AG04449 (cell line): ENCODE data around the gene MRPS25.

ENCODE experiments used
- CTCF ChIA-PET: fragments of 350-600 bp; formaldehyde crosslinking; extraction: SDS; loops from one replicate; lab custom pipeline; 2021; ENCODE audit warnings: antibody characterized with exemption; lab: Yijun Ruan, JAX
- POLR2A ChIA-PET: fragments of 400-600, 350-600 bp; formaldehyde crosslinking; extraction: SDS; loops from one replicate; lab custom pipeline; 2020; ENCODE audit warnings: antibody characterized with exemption, inconsistent platforms; lab: Yijun Ruan, JAX
- DNase-seq: peaks from one replicate; pipeline ENCODE4 v3.0.0-alpha.2; 2010; ENCODE audit warnings: low read depth, low spot score
- H3K4me3 ChIP-seq: 2 replicates; pipeline ENCODE4 v1.5.1; 2011; ENCODE audit warnings: low read depth, mild to moderate bottlenecking, control low read depth, low read length
- CTCF ChIP-seq: IDR thresholded peaks from one replicate; pipeline ENCODE4 v1.5.1; 2011; ENCODE audit warnings: mild to moderate bottlenecking, moderate library complexity, low read length, control low read depth, inconsistent platforms; ENCODE audit not compliant: insufficient read depth; ENCODE audit errors: missing control alignments

Gene MRPS25

GRCh38 chr3:15049584-15049983 is 15.5 kb downstream of the MRPS25 start:
- TF ChIP-seq CTCF: no peak
- no peak for DNase-seq
- ChIA-PET POLR2A (no interaction called here), CTCF (interaction anchor here (1.0 to 2.2 kb wide), 4 partner anchors 12 to 541 kb away, joined by 3 to 11 read pairs (median 3); no protein-coding TSS in a partner anchor)
- H3K4me3 ChIP-seq: no peak overlapping the region

GRCh38 chr3:15045667-15046066 is 19.4 kb downstream of the MRPS25 start:
- TF ChIP-seq CTCF: no peak

GRCh38 chr3:15044326-15044725 is 20.8 kb downstream of the MRPS25 start:
- H3K4me3 ChIP-seq: no peak overlapping the region
- no peak for DNase-seq
- POLR2A ChIA-PET: no interaction called here
- CTCF ChIA-PET: interaction anchor here (1.6 to 1.9 kb wide), 2 partner anchors 15 to 118 kb away, joined by 3 to 6 read pairs; no protein-coding TSS in a partner anchor
- no peak for TF ChIP-seq CTCF

More at GRCh38 chr3:15045667-15046066, 19.4 kb downstream of the MRPS25 start:
- H3K4me3 ChIP-seq: no peak overlapping the region
- no peak for DNase-seq
- CTCF ChIA-PET: interaction anchor here (1.1 kb wide), 1 partner anchor 16 kb away, joined by 3 read pairs; no protein-coding TSS in a partner anchor
- POLR2A ChIA-PET: no interaction called here

- no peak for TF ChIP-seq CTCF
- no peak for DNase-seq
- CTCF ChIA-PET: interaction anchor here (1.6 to 1.9 kb wide), 2 partner anchors 14 to 117 kb away, joined by 3 to 6 read pairs; no protein-coding TSS in a partner anchor
- no peak overlapping the region for H3K4me3 ChIP-seq
- POLR2A ChIA-PET: no interaction called here
These were observed 21.5 kb downstream of the MRPS25 start for GRCh38 chr3:15043408-15044171.

GRCh38 chr3:15042936-15043335 is 22.2 kb downstream of the MRPS25 start:
- TF ChIP-seq CTCF: no peak
- no peak overlapping the region for H3K4me3 ChIP-seq
- CTCF ChIA-PET: no interaction called here
- POLR2A ChIA-PET: no interaction called here
- no peak for DNase-seq

GRCh38 chr3:15041950-15042349 is 23.2 kb downstream of the MRPS25 start:
- CTCF ChIA-PET: interaction anchor here (1.9 kb wide), 1 partner anchor 9 kb away, joined by 4 read pairs; no protein-coding TSS in a partner anchor
- no peak for DNase-seq
- POLR2A ChIA-PET: no interaction called here
- TF ChIP-seq CTCF: no peak
- H3K4me3 ChIP-seq: no peak overlapping the region
